Middle frontal gyrus (tissue), 1 donor: ENCODE measurements around the gene LINGO4.
A peak's percentile ranks its signal among the peaks of the same experiment; 100 is the strongest.

Experiments
- DNase-seq: peaks from one replicate; pipeline ENCODE4 v3.0.0-alpha.2; 2015; ENCODE audit warnings: low spot score; ENCODE audit errors: extremely low spot score

Gene LINGO4, protein sequence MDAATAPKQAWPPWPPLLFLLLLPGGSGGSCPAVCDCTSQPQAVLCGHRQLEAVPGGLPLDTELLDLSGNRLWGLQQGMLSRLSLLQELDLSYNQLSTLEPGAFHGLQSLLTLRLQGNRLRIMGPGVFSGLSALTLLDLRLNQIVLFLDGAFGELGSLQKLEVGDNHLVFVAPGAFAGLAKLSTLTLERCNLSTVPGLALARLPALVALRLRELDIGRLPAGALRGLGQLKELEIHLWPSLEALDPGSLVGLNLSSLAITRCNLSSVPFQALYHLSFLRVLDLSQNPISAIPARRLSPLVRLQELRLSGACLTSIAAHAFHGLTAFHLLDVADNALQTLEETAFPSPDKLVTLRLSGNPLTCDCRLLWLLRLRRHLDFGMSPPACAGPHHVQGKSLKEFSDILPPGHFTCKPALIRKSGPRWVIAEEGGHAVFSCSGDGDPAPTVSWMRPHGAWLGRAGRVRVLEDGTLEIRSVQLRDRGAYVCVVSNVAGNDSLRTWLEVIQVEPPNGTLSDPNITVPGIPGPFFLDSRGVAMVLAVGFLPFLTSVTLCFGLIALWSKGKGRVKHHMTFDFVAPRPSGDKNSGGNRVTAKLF

DNA sequence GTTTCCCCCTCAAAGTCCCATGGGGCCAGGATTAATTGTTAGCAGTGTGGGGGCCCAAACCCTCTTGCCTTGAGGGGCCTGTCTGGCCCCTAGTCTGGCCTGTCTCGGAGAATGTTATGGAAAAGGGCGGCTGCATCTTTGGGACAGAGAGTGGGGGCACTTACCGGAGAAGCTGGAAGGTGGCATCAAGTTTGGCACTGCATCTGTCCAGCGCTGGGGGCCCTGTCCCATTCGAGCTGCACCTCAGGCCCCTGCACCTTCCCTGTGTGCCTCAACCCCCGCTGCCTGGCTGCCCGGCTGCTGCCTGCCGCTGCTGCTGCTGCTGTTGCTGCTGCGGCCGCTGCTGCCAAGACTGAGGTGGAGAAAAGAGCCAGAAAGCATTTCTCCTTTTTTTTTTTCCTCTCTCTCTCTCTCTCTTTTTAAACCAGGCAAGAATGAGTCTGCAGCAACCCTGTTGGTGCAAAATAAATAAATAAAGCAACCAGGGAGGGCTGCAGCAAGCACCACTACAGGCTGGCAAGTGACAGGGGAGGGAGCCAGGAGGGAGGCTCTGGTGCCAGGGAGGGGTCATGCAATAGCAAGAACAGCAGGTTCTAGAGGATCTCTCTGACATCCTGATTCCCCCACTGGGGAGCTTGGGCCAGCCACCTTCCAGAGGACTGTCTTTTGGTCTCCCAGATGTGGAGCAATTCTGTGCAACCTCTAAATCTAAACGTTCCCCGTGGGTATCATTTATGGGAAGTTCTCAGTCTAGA lies at the start of gene LINGO4:
Gene LINGO4 (minus strand): TSS at position 354 of the 755 bp plus-strand sequence. CDS start 2,715 bp downstream, outside the sequence.
- DNase-seq = no peak

DNA sequence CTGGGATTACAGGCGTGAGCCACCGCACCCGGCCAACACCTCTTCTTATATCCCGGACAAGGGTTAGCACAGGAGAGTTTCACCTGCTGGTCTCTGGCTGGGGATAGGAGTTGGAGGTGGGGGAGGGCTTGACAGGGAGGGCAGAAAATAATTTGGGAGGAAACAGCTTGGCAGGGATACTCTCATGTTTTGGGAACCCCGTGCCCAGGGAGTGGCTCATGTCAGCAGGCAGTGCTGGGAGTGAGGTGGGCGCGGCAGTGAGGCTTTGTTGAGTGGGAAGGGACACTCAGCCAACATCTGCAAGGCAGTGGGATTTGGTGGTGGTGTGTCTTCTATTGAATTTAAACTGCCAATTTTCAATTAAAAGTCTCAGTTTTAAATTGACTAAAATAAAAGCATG lies 49.4 kb upstream of the LINGO4 start:
- DNase-seq = no peak

DNA sequence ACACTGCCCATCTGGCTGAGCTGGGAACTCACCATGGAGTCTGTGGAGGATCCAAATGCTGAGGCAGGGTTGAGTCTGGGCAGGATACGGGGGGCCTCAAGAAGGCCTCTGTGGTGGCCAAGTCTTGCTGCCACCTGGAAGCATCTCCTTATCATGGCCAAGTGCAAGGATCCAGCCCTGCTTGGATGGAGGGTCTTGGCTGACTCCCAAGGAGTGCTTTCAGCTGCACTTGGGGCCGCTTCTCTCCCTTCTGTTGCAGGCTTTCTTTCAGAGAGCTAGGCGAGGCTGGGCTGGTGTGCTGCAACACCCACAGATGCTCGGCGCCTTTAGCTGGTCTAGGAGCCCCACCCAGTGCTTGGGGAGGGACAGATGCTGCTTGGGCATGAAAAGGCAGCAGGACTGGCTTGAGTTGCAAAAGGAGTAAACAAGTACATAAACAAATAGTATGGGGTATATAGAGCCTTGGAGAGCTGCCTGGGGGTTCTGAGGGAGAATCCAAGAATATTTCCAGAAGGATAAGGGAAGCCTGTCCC lies 48.3 kb upstream of the LINGO4 start, which contains the start of gene THEM5:
Gene THEM5 (minus strand): TSS at position 302 of the 533 bp plus-strand sequence. CDS start 147 bp downstream, at position 155.
- no peak for DNase-seq

GRCh38 chr1:151852733-151853132 lies 47.5 kb upstream of the LINGO4 start:
- no peak for DNase-seq

- DNase-seq = no peak
Measured at GRCh38 chr1:151851886-151852285, 46.7 kb upstream of the LINGO4 start.

GRCh38 chr1:151849871-151850270 lies 44.7 kb upstream of the LINGO4 start:
- DNase-seq = no peak

GRCh38 chr1:151849126-151849525 lies 43.9 kb upstream of the LINGO4 start:
- no peak for DNase-seq

GRCh38 chr1:151847867-151848596 lies 42.8 kb upstream of the LINGO4 start:
- no peak for DNase-seq

DNA sequence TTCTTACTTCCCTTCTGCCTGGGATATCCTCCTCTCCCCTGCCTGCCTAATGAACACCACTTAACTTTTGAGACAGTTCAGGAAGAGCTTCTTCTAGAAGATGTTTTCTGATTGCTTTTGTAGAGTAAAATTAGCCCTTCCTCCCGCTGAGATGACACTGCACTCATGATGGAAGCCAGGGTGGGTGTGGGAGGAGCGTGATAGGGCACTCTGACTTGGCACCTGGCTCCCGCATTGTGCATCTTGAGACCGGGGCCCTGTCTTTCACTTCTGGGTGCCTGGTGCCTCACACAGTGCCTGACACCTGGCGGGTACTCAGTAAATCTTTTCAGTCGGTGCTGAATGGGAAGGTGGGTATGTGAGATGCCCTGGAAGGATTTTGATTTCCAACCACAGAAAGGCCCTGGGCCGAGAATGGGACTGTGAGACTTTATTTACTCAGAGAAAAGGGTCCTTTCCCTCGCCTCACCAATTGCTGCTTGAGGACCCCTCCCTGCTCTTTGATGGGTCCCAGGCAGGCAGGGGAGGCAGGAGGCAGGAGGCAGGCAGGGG lies 41.5 kb upstream of the LINGO4 start:
- DNase-seq = no peak

GRCh38 chr1:151846062-151846568 lies 40.9 kb upstream of the LINGO4 start:
- no peak for DNase-seq

DNA sequence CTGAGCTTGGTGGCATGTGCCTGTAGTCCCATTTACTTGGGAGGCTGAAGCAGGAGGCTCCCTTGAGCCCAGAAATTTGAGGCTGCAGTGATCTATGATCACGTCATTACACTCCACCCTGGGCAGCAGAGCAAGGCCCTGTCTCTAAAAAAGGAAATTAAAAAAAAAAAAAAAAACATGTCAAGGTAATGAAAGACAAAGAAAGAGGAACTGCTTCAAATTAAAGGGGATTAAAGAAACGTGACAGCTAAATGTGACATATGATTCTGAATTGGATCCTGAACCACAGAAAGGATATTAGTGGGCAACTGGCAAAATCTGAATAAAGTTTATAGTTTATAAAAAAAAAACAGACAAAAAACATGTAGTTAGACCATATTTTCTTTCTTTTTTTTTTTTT lies 38.2 kb upstream of the LINGO4 start:
- no peak for DNase-seq

- DNase-seq = no peak
Measured at GRCh38 chr1:151841141-151841540, 35.9 kb upstream of the LINGO4 start.

GRCh38 chr1:151840421-151840820 lies 35.2 kb upstream of the LINGO4 start:
- no peak for DNase-seq

GRCh38 chr1:151839457-151840403 lies 34.5 kb upstream of the LINGO4 start, which contains the start of gene C2CD4D:
Gene C2CD4D, minus strand, starts transcription at chr1:151839820. Its CDS starts 831 bp downstream, at chr1:151838989.
- DNase-seq = peak; percentile 49

GRCh38 chr1:151839082-151839412 lies 33.8 kb upstream of the LINGO4 start:
- no peak for DNase-seq

DNA sequence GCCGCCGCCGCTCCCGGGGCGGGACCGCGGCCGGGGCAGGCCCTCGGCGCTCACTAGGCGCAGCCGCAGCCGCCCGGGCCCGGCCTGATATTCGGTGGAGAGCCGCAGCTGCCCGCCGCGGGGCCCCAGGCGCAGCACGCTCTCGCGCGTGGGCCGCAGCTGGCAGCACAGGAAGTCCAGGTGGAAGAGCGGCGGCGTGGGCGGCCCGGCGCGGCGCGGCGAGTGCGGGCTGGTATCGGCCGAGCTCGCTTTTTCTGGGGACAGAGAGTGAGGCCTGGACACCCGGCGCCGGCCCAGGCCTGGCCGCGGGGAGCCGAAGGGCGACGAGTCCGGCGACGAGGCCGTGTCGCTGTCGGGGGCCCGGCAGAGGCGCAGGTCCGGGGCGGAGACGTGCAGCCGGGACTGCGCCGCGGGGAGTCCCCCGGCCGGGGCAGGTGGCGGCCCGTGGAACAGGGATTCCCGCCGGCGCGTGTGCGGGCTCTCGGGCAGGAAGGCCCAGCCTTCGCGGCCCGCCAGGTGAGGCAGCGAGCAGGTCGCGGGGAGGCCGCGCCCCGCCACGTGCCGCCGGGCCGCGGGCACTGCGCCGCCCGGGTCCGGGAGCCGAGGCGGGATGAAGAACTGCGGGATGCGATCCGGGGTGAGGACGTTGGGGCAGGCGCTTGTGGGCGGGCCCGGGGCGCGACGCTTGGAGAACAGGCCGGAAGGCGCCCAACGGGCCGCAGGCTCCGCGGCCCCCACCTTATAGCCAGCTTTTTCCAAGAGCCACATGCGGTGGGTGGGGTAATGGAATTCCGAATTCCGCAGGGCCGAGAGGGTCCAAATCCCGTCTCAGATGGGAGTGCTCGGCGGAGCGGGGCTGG lies 33.2 kb upstream of the LINGO4 start:
- no peak for DNase-seq

- no peak for DNase-seq
Measured at GRCh38 chr1:151837884-151838221, 32.6 kb upstream of the LINGO4 start.

GRCh38 chr1:151837197-151837596 lies 32.0 kb upstream of the LINGO4 start:
- no peak for DNase-seq

GRCh38 chr1:151835596-151835995 lies 30.4 kb upstream of the LINGO4 start:
- no peak for DNase-seq
